ENCODE measurements around the gene SOX13.

DNA sequence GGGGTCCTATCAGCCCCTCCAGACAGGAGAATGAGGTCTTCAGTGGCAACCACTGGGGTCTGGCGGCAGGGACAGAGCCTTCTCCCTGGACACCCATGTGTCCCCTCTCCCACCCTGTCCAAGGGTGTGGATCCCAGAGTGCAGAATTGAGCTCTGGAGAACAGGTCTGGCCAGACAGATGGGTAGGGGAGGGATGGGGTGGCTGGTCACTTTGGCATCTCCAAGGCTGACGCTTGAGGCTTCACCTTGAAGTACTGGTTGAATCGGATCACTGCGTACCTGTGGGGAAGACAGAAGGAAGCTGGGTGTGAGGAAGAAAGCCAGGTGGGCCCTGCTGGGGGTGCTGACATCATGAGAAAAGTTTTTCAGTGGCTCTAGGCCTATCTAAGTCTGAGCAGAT, 59.1 kb downstream of the SOX13 start:
- TF ChIP-seq, protein P1, sequence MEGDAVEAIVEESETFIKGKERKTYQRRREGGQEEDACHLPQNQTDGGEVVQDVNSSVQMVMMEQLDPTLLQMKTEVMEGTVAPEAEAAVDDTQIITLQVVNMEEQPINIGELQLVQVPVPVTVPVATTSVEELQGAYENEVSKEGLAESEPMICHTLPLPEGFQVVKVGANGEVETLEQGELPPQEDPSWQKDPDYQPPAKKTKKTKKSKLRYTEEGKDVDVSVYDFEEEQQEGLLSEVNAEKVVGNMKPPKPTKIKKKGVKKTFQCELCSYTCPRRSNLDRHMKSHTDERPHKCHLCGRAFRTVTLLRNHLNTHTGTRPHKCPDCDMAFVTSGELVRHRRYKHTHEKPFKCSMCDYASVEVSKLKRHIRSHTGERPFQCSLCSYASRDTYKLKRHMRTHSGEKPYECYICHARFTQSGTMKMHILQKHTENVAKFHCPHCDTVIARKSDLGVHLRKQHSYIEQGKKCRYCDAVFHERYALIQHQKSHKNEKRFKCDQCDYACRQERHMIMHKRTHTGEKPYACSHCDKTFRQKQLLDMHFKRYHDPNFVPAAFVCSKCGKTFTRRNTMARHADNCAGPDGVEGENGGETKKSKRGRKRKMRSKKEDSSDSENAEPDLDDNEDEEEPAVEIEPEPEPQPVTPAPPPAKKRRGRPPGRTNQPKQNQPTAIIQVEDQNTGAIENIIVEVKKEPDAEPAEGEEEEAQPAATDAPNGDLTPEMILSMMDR (IDR thresholded peaks at IDR 0.05 in 2 of 3, conservative IDR thresholded peaks at IDR 0.05 in 1 of 3; ENCODE audit: borderline replicate concordance in 1 of 3, insufficient read depth in 1 of 3, low read depth in 2 of 3, low read length in 2 of 3) = no peak
- TF ChIP-seq ZNF274 (IDR thresholded peaks at IDR 0.05; ENCODE audit: low read depth, low read length) = no peak
- no peak for TF ChIP-seq SP1 (IDR thresholded peaks at IDR 0.05; ENCODE audit: low read depth)
- TF ChIP-seq EZH2phosphoT487 (IDR thresholded peaks at IDR 0.05; ENCODE audit: borderline replicate concordance) = no peak
- no peak for TF ChIP-seq POLR2A (IDR thresholded peaks at IDR 0.05; ENCODE audit: borderline replicate concordance, extremely low read depth, insufficient read depth, insufficient read length)
- no peak for TF ChIP-seq EZH2 (IDR thresholded peaks at IDR 0.05)
- TF ChIP-seq JUND (IDR thresholded peaks at IDR 0.05) = no peak
- TF ChIP-seq SIN3A (IDR thresholded peaks at IDR 0.05; ENCODE audit: low read depth) = no peak
- TF ChIP-seq, protein P2, sequence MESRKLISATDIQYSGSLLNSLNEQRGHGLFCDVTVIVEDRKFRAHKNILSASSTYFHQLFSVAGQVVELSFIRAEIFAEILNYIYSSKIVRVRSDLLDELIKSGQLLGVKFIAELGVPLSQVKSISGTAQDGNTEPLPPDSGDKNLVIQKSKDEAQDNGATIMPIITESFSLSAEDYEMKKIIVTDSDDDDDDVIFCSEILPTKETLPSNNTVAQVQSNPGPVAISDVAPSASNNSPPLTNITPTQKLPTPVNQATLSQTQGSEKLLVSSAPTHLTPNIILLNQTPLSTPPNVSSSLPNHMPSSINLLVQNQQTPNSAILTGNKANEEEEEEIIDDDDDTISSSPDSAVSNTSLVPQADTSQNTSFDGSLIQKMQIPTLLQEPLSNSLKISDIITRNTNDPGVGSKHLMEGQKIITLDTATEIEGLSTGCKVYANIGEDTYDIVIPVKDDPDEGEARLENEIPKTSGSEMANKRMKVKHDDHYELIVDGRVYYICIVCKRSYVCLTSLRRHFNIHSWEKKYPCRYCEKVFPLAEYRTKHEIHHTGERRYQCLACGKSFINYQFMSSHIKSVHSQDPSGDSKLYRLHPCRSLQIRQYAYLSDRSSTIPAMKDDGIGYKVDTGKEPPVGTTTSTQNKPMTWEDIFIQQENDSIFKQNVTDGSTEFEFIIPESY (IDR thresholded peaks at IDR 0.05; ENCODE audit: extremely low read depth, insufficient replicate concordance, low read length) = no peak
- TF ChIP-seq, protein P3, sequence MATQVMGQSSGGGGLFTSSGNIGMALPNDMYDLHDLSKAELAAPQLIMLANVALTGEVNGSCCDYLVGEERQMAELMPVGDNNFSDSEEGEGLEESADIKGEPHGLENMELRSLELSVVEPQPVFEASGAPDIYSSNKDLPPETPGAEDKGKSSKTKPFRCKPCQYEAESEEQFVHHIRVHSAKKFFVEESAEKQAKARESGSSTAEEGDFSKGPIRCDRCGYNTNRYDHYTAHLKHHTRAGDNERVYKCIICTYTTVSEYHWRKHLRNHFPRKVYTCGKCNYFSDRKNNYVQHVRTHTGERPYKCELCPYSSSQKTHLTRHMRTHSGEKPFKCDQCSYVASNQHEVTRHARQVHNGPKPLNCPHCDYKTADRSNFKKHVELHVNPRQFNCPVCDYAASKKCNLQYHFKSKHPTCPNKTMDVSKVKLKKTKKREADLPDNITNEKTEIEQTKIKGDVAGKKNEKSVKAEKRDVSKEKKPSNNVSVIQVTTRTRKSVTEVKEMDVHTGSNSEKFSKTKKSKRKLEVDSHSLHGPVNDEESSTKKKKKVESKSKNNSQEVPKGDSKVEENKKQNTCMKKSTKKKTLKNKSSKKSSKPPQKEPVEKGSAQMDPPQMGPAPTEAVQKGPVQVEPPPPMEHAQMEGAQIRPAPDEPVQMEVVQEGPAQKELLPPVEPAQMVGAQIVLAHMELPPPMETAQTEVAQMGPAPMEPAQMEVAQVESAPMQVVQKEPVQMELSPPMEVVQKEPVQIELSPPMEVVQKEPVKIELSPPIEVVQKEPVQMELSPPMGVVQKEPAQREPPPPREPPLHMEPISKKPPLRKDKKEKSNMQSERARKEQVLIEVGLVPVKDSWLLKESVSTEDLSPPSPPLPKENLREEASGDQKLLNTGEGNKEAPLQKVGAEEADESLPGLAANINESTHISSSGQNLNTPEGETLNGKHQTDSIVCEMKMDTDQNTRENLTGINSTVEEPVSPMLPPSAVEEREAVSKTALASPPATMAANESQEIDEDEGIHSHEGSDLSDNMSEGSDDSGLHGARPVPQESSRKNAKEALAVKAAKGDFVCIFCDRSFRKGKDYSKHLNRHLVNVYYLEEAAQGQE (IDR thresholded peaks at IDR 0.05; ENCODE audit: low read depth) = no peak
- TF ChIP-seq YY1 (IDR thresholded peaks at IDR 0.05; ENCODE audit: extremely low read depth, insufficient replicate concordance, low read depth, low read length) = no peak
